DOHH2 (cell line): Measurements from ENCODE around the gene MAGI1.
"Not testable (repeated sequence)": the region's sequence is repeated elsewhere in the genome, so short reads cannot be mapped to it uniquely, and the experiment has no call there.

Experiments
- H3F3A ChIP-seq: fragments of 200-600 bp; sonication (generic), shearing (Covaris generic); 2 replicates; pipeline ENCODE4 v1.6.0; 2016; ENCODE audit warnings: antibody characterized with exemption, mild to moderate bottlenecking; ENCODE audit not compliant: control insufficient read depth, insufficient read depth
- H3K27ac ChIP-seq: fragments of 200-600 bp; sonication (generic); 2 replicates; pipeline ENCODE4 v1.5.1; 2014; ENCODE audit warnings: low read depth, mild to moderate bottlenecking, low read length, moderate library complexity
- H3K27me3 ChIP-seq: fragments of 200-600 bp; sonication (generic); 2 replicates; pipeline ENCODE4 v1.6.1; 2014; ENCODE audit warnings: mild to moderate bottlenecking, low read length, mixed read lengths; ENCODE audit not compliant: control insufficient read depth
- H3K36me3 ChIP-seq: fragments of 200-600 bp; sonication (generic); 2 replicates; pipeline ENCODE4 v1.6.1; 2014; ENCODE audit warnings: mild to moderate bottlenecking, low read length, moderate library complexity, mixed read lengths; ENCODE audit not compliant: control insufficient read depth
- H3K4me1 ChIP-seq: fragments of 200-600 bp; sonication (generic); 2 replicates; pipeline ENCODE4 v1.6.1; 2014; ENCODE audit warnings: mild to moderate bottlenecking, low read length, mixed read lengths; ENCODE audit not compliant: control insufficient read depth
- H3K4me2 ChIP-seq: fragments of 200-600 bp; sonication (generic); 2 replicates; pipeline ENCODE4 v1.6.0; 2014; ENCODE audit warnings: mild to moderate bottlenecking, low read length, moderate library complexity
- H3K4me3 ChIP-seq: fragments of 200-600 bp; sonication (generic); 2 replicates; pipeline ENCODE4 v1.5.1; 2014; ENCODE audit warnings: mild to moderate bottlenecking, low read length, mixed read lengths
- H3K79me2 ChIP-seq: fragments of 200-600 bp; sonication (generic); 2 replicates; pipeline ENCODE4 v1.6.1; 2014; ENCODE audit warnings: mild to moderate bottlenecking, low read length, mixed read lengths; ENCODE audit not compliant: control insufficient read depth
- H3K9me2 ChIP-seq: fragments of 200-600 bp; sonication (generic); replicated peaks from 2 replicates; pipeline ENCODE4 v1.6.1; 2014; ENCODE audit warnings: mild to moderate bottlenecking, low read length, mixed read lengths; ENCODE audit not compliant: control insufficient read depth
- H3K9me3 ChIP-seq: fragments of 200-600 bp; sonication (generic); 2 replicates; pipeline ENCODE4 v1.6.1; 2014; ENCODE audit warnings: antibody characterized with exemption, low read length, mixed read lengths; ENCODE audit not compliant: control insufficient read depth, insufficient read depth
- H4K20me1 ChIP-seq: fragments of 200-600 bp; sonication (generic); 2 replicates; pipeline ENCODE4 v1.6.0; 2014; ENCODE audit warnings: low read depth, mild to moderate bottlenecking, antibody characterized with exemption, low read length, moderate library complexity; ENCODE audit not compliant: control insufficient read depth, insufficient read depth
- CTCF ChIP-seq: fragments of 200-600 bp; sonication (generic); IDR thresholded peaks from one replicate; pipeline ENCODE4 v1.5.1; 2014; ENCODE audit warnings: antibody characterized with exemption, mild to moderate bottlenecking, low read depth, low read length; ENCODE audit not compliant: poor library complexity, severe bottlenecking
- EZH2phosphoT487 ChIP-seq: fragments of 200-600 bp; sonication (generic); IDR thresholded peaks from 2 replicates; pipeline ENCODE4 v1.6.1; 2017; ENCODE audit warnings: borderline replicate concordance, mild to moderate bottlenecking, antibody characterized with exemption, low read length, moderate library complexity, mixed read lengths

Gene MAGI1

DNA sequence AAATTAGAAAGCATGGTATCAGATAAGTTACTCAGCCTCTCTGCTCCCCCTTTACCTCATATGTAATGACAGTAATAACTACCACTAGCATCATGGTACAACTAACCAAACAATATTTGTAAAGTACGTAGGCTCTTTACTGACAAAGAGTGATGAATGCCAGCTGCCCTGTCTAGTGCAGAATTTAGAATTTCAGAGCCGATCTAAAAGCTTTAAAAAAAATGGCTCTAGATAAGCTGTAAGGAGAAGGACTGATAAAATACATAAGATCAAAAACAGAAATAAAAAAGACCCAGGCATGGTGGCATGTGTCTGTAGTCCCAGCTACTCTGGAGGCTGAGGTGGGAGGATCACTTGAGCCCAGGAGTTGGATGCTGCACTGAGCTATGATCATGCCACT lies 424.1 kb downstream of the MAGI1 start:
- Histone ChIP-seq H3K4me1 (no peaks in the 10 kb centered on the region), H4K20me1 (no peaks in the 10 kb centered on the region), H3K9me2 (no peaks in the 10 kb centered on the region), H3K9me3 (no peaks in the 10 kb centered on the region), H3K4me2 (no peak overlapping the region), H3K4me3 (no peak overlapping the region), H3K79me2 (no peaks in the 10 kb centered on the region), H3K27ac (no peak overlapping the region), H3F3A (no peaks in the 10 kb centered on the region), H3K36me3 (no peaks in the 10 kb centered on the region), H3K27me3 (no peaks in the 10 kb centered on the region)
- TF ChIP-seq EZH2phosphoT487 (no peak), CTCF (no peak)

- H3K4me1 ChIP-seq, H3K27me3 ChIP-seq: not testable (repeated sequence)
Observed at GRCh38 chr3:65607965-65608460, 430.7 kb downstream of the MAGI1 start.

DNA sequence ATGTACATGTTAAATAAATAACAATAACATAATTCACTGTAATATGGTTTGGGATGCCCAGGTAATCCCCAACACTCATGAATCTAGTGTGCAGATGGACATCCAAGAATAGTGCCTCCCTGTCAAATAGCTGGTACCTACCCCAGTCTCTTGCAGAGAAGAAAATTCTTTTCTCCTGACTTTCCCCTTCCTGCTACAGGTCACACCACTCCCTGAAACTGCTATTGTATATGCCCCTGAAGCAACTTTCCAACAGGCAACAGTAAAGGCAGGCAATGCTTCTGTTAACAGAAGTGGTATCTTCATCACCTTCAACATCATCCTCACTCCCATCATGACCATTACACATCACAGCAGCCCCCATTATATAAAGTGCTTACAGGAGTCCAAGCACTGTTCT lies 431.6 kb downstream of the MAGI1 start:
- Histone ChIP-seq H3K27me3 (no peaks in the 10 kb centered on the region), H3K4me2 (no peak overlapping the region), H3K4me1 (no peaks in the 10 kb centered on the region), H3K4me3 (no peak overlapping the region), H3K9me2 (no peaks in the 10 kb centered on the region), H4K20me1 (no peaks in the 10 kb centered on the region), H3K79me2 (no peaks in the 10 kb centered on the region), H3K9me3 (no peaks in the 10 kb centered on the region), H3F3A (no peaks in the 10 kb centered on the region), H3K27ac (no peak overlapping the region), H3K36me3 (no peaks in the 10 kb centered on the region)
- TF ChIP-seq CTCF, result no peak
- TF ChIP-seq EZH2phosphoT487, result no peak

More at GRCh38 chr3:65607965-65608460, 430.7 kb downstream of the MAGI1 start:
- not testable (repeated sequence) for H3F3A ChIP-seq, H4K20me1 ChIP-seq, H3K27ac ChIP-seq, H3K9me3 ChIP-seq, H3K79me2 ChIP-seq, H3K9me2 ChIP-seq, H3K4me2 ChIP-seq, H3K36me3 ChIP-seq, H3K4me3 ChIP-seq

- H3K4me2 ChIP-seq, result no peak overlapping the region
- H3K9me2 ChIP-seq, result no peaks in the 10 kb centered on the region
- no peaks in the 10 kb centered on the region for H3K9me3 ChIP-seq
- H3K79me2 ChIP-seq, result no peaks in the 10 kb centered on the region
- no peak overlapping the region for H3K27ac ChIP-seq
- no peaks in the 10 kb centered on the region for H3K4me1 ChIP-seq
- H4K20me1 ChIP-seq, result no peaks in the 10 kb centered on the region
- H3K4me3 ChIP-seq, result no peak overlapping the region
- TF ChIP-seq EZH2phosphoT487 (no peak), CTCF (no peak)
- H3K36me3 ChIP-seq, result no peaks in the 10 kb centered on the region
- no peaks in the 10 kb centered on the region for H3F3A ChIP-seq
- no peaks in the 10 kb centered on the region for H3K27me3 ChIP-seq
Observed at GRCh38 chr3:65605876-65606432, 432.8 kb downstream of the MAGI1 start.
